Stimulated activated CD4-positive, alpha-beta T cell treated with anti-CD3 and anti-CD28 coated beads, Interleukin-15, amount 100 ng/mL, for 24 hours (primary cell): ENCODE data around the gene LIN54.
A peak's percentile ranks its signal among the peaks of the same experiment; 100 is the strongest.

Source experiments
- DNase-seq: peaks from one replicate; pipeline ENCODE4 v3.0.0-alpha.2; 2020

The LIN54 gene

GRCh38 chr4:82890901-82891706, 119.5 kb downstream of the LIN54 start, which contains the start of gene SEC31A:
SEC31A (minus strand) TSS chr4:82891153; CDS start chr4:82881936, 9,217 bp downstream.
- peak; percentile 98 for DNase-seq

GRCh38 chr4:82890528-82890900, 120.1 kb downstream of the LIN54 start:
- DNase-seq, result no peak

- DNase-seq, result no peak
Observed at GRCh38 chr4:82889287-82889686, 121.3 kb downstream of the LIN54 start.

- DNase-seq, result no peak
Observed at GRCh38 chr4:82886147-82886942, 124.3 kb downstream of the LIN54 start.

- DNase-seq, result no peak
Observed at GRCh38 chr4:82885410-82885809, 125.2 kb downstream of the LIN54 start.
